Measurements from ENCODE around the gene MAP7D2.
A peak's percentile ranks its signal among the peaks of the same experiment; 100 is the strongest.

The MAP7D2 gene

DNA sequence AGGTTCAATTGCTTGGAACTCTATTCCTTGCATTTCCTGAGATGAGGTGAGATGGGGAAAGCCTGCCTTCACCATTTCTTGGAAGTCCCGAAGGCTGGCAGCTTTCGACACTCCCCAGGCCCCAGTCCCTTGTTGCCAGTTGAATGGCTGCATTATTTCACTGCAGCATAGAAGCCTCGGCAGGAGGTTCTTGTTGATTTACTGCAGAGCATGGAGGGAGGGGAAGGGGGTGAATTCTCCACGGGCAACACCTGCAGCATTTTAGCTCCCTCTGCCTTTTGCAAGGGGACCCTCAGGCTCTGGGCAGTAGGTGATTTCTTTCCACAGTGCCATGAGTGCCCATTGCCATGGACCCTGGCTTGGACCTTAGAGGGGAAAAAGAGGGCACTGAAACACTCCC, 115.1 kb downstream of the MAP7D2 start:
- TF ChIP-seq TAF1 (IDR thresholded peaks at IDR 0.05; ENCODE audit: low read depth, low read length) (no peak), PAX5 (IDR thresholded peaks at IDR 0.05; ENCODE audit: insufficient read depth, low read length, severe bottlenecking) (no peak), SPI1 (IDR thresholded peaks at IDR 0.05; ENCODE audit: low read depth, low read length) (no peak), POLR2AphosphoS5 (IDR thresholded peaks at IDR 0.05; ENCODE audit: low read depth, low read length) (no peak)
- FAIRE-seq, result no peak
- DNase-seq (ENCODE audit: insufficient read length, low spot score), result no peak

DNA sequence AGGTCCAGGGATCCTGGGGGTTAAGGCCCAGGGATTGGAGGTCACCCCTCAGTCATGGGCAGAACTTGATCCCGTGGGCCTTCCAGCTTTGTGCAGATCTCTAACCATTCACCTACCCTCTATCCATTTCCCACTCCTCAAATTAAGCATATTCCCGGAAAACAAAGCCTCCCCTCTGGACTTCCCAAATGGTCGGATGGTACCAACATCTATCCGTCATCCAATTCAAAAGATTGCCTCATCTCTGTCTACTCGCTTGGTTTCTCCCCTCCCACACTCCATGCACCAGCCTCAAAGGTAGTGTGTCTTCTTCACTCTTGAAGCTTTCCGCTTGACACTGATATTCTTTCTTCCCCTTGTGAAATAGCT, 125.4 kb downstream of the MAP7D2 start:
- FAIRE-seq (no peak), DNase-seq (ENCODE audit: insufficient read length, low spot score) (no peak)
- TF ChIP-seq PAX5 (IDR thresholded peaks at IDR 0.05; ENCODE audit: insufficient read depth, low read length, severe bottlenecking) (no peak), SPI1 (IDR thresholded peaks at IDR 0.05; ENCODE audit: low read depth, low read length) (no peak), POLR2AphosphoS5 (IDR thresholded peaks at IDR 0.05; ENCODE audit: low read depth, low read length) (no peak), POLR2A (IDR thresholded peaks at IDR 0.05; ENCODE audit: low read depth, low read length) (no peak), POU2F2 (IDR thresholded peaks at IDR 0.05; ENCODE audit: low read depth, low read length) (no peak), TAF1 (IDR thresholded peaks at IDR 0.05; ENCODE audit: low read depth, low read length) (no peak)

DNA sequence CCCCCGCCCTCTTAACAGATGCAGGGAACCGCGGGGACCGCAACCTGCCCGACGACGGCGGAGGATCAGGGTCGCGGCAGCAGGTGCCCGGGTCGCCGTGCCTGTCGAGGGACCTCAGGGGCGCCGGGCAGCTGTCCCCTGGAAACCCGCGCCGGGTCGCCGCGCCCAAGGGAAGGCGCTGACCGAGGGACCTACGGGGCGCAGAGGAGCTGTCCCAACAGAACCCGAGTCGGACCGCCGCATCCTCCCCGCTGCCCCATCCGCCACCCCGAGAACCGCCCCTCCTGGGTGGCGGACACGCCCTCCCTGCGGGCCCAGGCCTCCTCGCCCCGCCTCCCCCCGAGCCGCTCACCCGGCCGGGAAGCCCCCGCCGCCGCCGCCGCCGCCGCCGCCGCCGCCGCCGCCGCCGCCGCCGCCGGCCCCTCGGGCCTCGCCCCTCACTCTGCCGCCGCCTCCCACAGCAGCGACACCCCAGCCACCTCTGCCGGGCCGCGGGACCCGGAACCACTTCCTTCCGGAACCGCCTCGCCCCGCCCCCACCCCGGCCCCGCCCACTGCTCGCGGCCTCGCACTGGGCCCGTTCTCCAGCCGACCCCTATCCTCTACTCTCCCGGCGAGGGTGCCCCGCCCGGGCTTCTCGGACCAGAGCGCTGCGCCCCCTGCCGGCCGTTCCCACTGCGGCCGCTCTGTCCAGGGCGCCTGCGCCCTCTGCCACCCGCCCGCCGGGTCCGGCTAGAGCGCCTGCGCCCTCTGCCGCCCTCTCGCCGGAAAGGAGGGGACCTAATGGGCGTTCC, 126.0 kb downstream of the MAP7D2 start, which contains the start of gene BCLAF3:
Gene BCLAF3, minus strand, starts transcription at position 506 of the 794 bp plus-strand sequence. CDS start 20,797 bp downstream, outside the sequence.
- peak; percentile 48 for FAIRE-seq
- DNase-seq (ENCODE audit: insufficient read length, low spot score), result peak; percentile 88
- no peak for TF ChIP-seq PAX5 (IDR thresholded peaks at IDR 0.05; ENCODE audit: insufficient read depth, low read length, severe bottlenecking)
- TF ChIP-seq TAF1 (IDR thresholded peaks at IDR 0.05; ENCODE audit: low read depth, low read length), result no peak
- no peak for TF ChIP-seq POU2F2 (IDR thresholded peaks at IDR 0.05; ENCODE audit: low read depth, low read length)
- no peak for TF ChIP-seq SPI1 (IDR thresholded peaks at IDR 0.05; ENCODE audit: low read depth, low read length)
- no peak for TF ChIP-seq POLR2AphosphoS5 (IDR thresholded peaks at IDR 0.05; ENCODE audit: low read depth, low read length)
- TF ChIP-seq POLR2A (IDR thresholded peaks at IDR 0.05; ENCODE audit: low read depth, low read length), result no peak

DNA sequence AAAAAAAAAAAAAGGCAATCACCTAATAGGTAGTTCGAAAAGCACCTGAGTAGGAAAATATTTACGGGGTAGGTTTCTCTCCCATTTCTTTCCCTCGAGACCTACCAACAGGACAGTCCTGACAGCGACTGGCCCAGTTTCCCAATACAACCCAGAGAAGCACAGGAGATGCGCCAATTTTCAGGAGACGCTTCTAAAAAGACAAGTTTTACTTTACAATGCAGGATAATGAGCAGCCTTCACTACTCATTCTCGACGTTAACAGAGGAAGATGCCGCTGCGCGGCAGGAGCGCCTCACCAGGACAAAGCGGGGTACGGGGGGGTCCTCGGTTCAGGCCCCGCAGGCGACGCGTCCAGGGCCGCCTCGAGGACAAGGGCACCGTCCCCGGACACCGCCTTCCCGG, 126.6 kb downstream of the MAP7D2 start:
- DNase-seq (ENCODE audit: insufficient read length, low spot score) (peak; percentile 11), FAIRE-seq (peak; percentile 31)
- no peak for TF ChIP-seq POLR2A (IDR thresholded peaks at IDR 0.05; ENCODE audit: low read depth, low read length)
- TF ChIP-seq POU2F2 (IDR thresholded peaks at IDR 0.05; ENCODE audit: low read depth, low read length), result no peak
- TF ChIP-seq SPI1 (IDR thresholded peaks at IDR 0.05; ENCODE audit: low read depth, low read length), result no peak

DNA sequence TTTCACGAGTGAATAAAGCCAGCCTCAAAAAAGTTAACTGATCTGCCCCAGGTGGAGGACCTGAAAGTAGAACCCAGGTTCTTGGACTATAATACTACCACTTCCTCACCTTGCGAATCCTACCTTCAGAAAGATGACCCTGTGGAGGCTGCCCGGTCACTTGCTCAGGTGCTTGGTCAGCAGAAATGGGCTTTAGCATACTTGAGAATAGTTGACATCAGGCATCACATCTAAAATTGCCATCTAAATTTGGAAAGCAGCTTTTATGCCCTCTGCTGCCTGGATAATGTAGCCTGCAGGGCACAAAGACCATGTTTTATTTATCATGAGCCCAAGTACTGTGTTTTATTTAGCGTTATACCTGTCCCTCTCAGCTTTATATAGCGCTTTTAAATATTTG, 128.9 kb downstream of the MAP7D2 start:
- no peak for DNase-seq (ENCODE audit: insufficient read length, low spot score)
- FAIRE-seq, result no peak
- no peak for TF ChIP-seq PAX5 (IDR thresholded peaks at IDR 0.05; ENCODE audit: insufficient read depth, low read length, severe bottlenecking)
- no peak for TF ChIP-seq TAF1 (IDR thresholded peaks at IDR 0.05; ENCODE audit: low read depth, low read length)
- TF ChIP-seq SPI1 (IDR thresholded peaks at IDR 0.05; ENCODE audit: low read depth, low read length), result no peak
- no peak for TF ChIP-seq POLR2A (IDR thresholded peaks at IDR 0.05; ENCODE audit: low read depth, low read length)
- TF ChIP-seq POLR2AphosphoS5 (IDR thresholded peaks at IDR 0.05; ENCODE audit: low read depth, low read length), result no peak
- no peak for TF ChIP-seq POU2F2 (IDR thresholded peaks at IDR 0.05; ENCODE audit: low read depth, low read length)

DNA sequence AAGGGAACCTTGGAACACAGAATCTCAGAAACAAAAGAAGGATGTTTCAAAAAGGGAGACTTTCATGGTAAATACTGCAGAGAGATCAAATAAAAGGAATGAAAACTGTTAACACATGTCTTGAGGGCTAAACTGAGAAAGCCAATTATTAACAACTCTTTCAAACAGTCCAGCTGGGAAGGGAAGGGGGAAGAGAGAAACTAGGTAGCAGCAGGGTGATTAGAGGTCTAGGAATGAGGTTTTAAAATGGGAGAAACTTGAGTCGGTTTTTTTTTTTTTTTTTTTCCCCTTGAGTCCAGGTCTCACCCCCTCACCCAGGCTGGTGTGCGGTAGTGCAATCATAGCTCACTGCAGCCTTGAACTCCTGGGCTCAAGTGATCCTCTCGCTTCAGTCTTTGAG, 130.2 kb downstream of the MAP7D2 start:
- no peak for DNase-seq (ENCODE audit: insufficient read length, low spot score)
- no peak for TF ChIP-seq POLR2A (IDR thresholded peaks at IDR 0.05; ENCODE audit: low read depth, low read length)
- TF ChIP-seq POU2F2 (IDR thresholded peaks at IDR 0.05; ENCODE audit: low read depth, low read length), result no peak
- TF ChIP-seq SPI1 (IDR thresholded peaks at IDR 0.05; ENCODE audit: low read depth, low read length), result no peak
- TF ChIP-seq TAF1 (IDR thresholded peaks at IDR 0.05; ENCODE audit: low read depth, low read length), result no peak
- TF ChIP-seq POLR2AphosphoS5 (IDR thresholded peaks at IDR 0.05; ENCODE audit: low read depth, low read length), result no peak
- TF ChIP-seq PAX5 (IDR thresholded peaks at IDR 0.05; ENCODE audit: insufficient read depth, low read length, severe bottlenecking), result no peak

DNA sequence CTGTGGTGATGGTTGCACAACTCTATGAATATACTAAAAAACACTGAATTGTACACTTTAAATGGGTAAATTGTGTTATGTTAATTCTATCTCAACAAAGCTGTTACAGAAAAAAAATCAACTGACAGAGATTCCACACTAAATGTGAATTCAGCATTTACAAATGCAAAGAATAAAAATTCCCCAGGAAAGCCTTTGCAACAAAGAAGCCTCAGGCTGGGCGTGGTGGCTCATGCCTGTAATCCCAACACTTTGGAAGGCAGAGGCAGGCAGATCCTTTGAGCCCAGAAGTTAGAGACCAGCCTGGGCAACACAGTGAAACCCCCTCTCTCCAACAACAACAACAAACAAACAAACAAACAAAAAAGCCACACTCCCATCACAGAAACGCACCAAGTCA, 134.8 kb downstream of the MAP7D2 start:
- FAIRE-seq (no peak), DNase-seq (ENCODE audit: insufficient read length, low spot score) (no peak)
- TF ChIP-seq TAF1 (IDR thresholded peaks at IDR 0.05; ENCODE audit: low read depth, low read length) (no peak), PAX5 (IDR thresholded peaks at IDR 0.05; ENCODE audit: insufficient read depth, low read length, severe bottlenecking) (no peak), POLR2A (IDR thresholded peaks at IDR 0.05; ENCODE audit: low read depth, low read length) (no peak), POU2F2 (IDR thresholded peaks at IDR 0.05; ENCODE audit: low read depth, low read length) (no peak), SPI1 (IDR thresholded peaks at IDR 0.05; ENCODE audit: low read depth, low read length) (no peak), POLR2AphosphoS5 (IDR thresholded peaks at IDR 0.05; ENCODE audit: low read depth, low read length) (no peak)

More for the DNA sequence above, 130.2 kb downstream of the MAP7D2 start:
- FAIRE-seq, result no peak

DNA sequence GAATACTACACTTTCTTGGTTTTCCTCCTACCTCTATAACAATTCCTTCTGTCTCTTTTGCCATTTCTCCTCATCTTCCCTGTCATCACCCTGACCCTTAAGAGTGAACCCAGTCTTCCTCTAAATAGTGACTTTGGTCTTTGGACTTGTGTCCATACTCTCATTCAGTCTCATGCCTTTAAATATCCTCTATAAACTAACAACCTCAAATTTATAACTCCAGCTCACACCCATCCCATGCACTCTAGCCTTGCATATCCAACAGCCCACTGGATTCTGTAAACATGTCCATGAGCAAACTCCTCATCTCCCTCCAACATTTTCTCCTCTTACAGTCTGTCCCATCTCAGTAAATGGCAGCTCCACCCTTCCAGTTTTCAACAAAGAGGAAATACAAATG, 140.9 kb downstream of the MAP7D2 start:
- no peak for DNase-seq (ENCODE audit: insufficient read length, low spot score)
- no peak for FAIRE-seq
- no peak for TF ChIP-seq PAX5 (IDR thresholded peaks at IDR 0.05; ENCODE audit: insufficient read depth, low read length, severe bottlenecking)
- no peak for TF ChIP-seq SPI1 (IDR thresholded peaks at IDR 0.05; ENCODE audit: low read depth, low read length)
- no peak for TF ChIP-seq POLR2A (IDR thresholded peaks at IDR 0.05; ENCODE audit: low read depth, low read length)
- TF ChIP-seq POLR2AphosphoS5 (IDR thresholded peaks at IDR 0.05; ENCODE audit: low read depth, low read length), result no peak
- no peak for TF ChIP-seq TAF1 (IDR thresholded peaks at IDR 0.05; ENCODE audit: low read depth, low read length)
- TF ChIP-seq POU2F2 (IDR thresholded peaks at IDR 0.05; ENCODE audit: low read depth, low read length), result no peak

DNA sequence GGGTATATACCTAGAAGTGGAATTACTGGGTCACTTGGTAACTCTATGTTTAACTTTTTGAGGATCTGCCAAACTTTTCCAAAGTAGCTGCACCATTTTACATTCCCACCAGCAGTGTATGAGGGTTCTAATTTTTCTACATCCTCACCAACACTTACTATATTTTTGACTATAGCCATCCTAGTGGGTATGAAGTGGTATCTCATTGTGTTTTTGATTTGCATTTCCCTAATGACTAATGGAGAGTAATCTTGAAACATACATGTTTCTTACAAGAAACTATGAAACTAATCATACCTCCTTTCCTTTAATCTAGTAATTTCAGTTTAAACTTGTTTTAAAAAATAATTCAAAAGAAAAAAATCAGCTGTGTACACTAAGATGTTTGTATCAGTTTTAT, 143.7 kb downstream of the MAP7D2 start:
- FAIRE-seq, result peak; percentile 81
- TF ChIP-seq POLR2AphosphoS5 (IDR thresholded peaks at IDR 0.05; ENCODE audit: low read depth, low read length) (no peak), SPI1 (IDR thresholded peaks at IDR 0.05; ENCODE audit: low read depth, low read length) (no peak), POLR2A (IDR thresholded peaks at IDR 0.05; ENCODE audit: low read depth, low read length) (no peak), PAX5 (IDR thresholded peaks at IDR 0.05; ENCODE audit: insufficient read depth, low read length, severe bottlenecking) (no peak), TAF1 (IDR thresholded peaks at IDR 0.05; ENCODE audit: low read depth, low read length) (no peak), POU2F2 (IDR thresholded peaks at IDR 0.05; ENCODE audit: low read depth, low read length) (no peak)
- DNase-seq (ENCODE audit: insufficient read length, low spot score), result no peak

DNA sequence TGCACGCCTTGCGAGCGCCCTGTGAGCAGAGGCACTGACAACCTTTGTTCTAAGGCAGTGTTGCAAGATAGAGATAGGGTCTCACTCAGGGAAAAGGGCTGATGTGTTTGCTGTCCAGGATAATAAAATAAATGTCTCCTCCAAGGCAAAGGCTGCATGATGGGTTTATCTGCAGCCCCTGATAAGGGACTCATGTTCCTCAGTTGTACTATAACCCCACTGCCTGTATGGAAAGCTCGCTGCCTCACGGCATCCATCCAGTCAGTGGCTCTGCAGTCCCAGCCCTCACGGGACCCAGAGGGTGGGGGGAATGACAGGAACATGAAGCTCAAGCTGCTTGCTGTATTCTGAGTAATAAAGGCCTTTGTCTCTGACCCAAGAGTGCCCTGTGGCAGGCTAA, 148.4 kb downstream of the MAP7D2 start:
- TF ChIP-seq POLR2A (IDR thresholded peaks at IDR 0.05; ENCODE audit: low read depth, low read length) (no peak), TAF1 (IDR thresholded peaks at IDR 0.05; ENCODE audit: low read depth, low read length) (no peak), POLR2AphosphoS5 (IDR thresholded peaks at IDR 0.05; ENCODE audit: low read depth, low read length) (no peak)
- FAIRE-seq (no peak), DNase-seq (ENCODE audit: insufficient read length, low spot score) (no peak)
